ENCODE data around the gene TDO2.

DNA sequence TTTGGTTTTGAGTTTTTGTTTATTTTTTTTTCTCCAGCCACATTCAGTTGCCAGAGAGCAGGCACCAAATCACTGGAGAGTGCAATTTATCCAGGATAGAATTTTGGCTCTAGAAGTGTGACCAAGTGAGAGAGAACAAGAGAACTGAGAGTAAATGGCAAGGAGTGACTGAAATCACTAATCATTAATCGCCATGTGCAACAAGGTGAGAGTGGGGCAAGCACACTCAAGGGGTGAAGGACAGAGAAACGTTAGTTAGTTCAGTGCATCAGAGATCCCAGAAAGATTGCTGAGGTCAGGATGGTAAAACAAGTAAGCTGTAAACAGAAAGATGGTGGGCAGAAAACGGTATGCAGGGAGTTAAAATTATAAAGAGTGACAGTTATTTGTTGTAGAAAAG is 19.6 kb upstream of the TDO2 start:
- TF ChIP-seq, protein P1, sequence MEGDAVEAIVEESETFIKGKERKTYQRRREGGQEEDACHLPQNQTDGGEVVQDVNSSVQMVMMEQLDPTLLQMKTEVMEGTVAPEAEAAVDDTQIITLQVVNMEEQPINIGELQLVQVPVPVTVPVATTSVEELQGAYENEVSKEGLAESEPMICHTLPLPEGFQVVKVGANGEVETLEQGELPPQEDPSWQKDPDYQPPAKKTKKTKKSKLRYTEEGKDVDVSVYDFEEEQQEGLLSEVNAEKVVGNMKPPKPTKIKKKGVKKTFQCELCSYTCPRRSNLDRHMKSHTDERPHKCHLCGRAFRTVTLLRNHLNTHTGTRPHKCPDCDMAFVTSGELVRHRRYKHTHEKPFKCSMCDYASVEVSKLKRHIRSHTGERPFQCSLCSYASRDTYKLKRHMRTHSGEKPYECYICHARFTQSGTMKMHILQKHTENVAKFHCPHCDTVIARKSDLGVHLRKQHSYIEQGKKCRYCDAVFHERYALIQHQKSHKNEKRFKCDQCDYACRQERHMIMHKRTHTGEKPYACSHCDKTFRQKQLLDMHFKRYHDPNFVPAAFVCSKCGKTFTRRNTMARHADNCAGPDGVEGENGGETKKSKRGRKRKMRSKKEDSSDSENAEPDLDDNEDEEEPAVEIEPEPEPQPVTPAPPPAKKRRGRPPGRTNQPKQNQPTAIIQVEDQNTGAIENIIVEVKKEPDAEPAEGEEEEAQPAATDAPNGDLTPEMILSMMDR (IDR thresholded peaks at IDR 0.05; ENCODE audit: poor library complexity, severe bottlenecking), result no peak
- TF ChIP-seq, protein P2, sequence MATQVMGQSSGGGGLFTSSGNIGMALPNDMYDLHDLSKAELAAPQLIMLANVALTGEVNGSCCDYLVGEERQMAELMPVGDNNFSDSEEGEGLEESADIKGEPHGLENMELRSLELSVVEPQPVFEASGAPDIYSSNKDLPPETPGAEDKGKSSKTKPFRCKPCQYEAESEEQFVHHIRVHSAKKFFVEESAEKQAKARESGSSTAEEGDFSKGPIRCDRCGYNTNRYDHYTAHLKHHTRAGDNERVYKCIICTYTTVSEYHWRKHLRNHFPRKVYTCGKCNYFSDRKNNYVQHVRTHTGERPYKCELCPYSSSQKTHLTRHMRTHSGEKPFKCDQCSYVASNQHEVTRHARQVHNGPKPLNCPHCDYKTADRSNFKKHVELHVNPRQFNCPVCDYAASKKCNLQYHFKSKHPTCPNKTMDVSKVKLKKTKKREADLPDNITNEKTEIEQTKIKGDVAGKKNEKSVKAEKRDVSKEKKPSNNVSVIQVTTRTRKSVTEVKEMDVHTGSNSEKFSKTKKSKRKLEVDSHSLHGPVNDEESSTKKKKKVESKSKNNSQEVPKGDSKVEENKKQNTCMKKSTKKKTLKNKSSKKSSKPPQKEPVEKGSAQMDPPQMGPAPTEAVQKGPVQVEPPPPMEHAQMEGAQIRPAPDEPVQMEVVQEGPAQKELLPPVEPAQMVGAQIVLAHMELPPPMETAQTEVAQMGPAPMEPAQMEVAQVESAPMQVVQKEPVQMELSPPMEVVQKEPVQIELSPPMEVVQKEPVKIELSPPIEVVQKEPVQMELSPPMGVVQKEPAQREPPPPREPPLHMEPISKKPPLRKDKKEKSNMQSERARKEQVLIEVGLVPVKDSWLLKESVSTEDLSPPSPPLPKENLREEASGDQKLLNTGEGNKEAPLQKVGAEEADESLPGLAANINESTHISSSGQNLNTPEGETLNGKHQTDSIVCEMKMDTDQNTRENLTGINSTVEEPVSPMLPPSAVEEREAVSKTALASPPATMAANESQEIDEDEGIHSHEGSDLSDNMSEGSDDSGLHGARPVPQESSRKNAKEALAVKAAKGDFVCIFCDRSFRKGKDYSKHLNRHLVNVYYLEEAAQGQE (IDR thresholded peaks at IDR 0.05; ENCODE audit: borderline replicate concordance), result no peak
- TF ChIP-seq EZH2 (IDR thresholded peaks at IDR 0.05; ENCODE audit: borderline replicate concordance, insufficient read depth, low read length, poor library complexity, severe bottlenecking), result no peak
- TF ChIP-seq POLR2AphosphoS5 (IDR thresholded peaks at IDR 0.05), result no peak

All from neural cell (in vitro differentiated cells).